ENCODE measurements around the gene TUBE1. TPM values are rescaled to one million over a fixed set of nuclear protein-coding genes. Genes with fewer than 3 reads are reported as not detected.

The TUBE1 gene
- total RNA-seq, 1 experiment from 2014 or later: 11.6 TPM

GRCh38 chr6:112130878-112131277 lies 43.6 kb upstream of the TUBE1 start:
- Histone ChIP-seq H3K9ac (ENCODE audit: extremely low read depth, insufficient read length, low read length) (no peak overlapping the region), H4K20me1 (ENCODE audit: control insufficient read depth, insufficient read depth, insufficient read length) (no peaks in the 10 kb centered on the region), H4K8ac (replicated peaks; ENCODE audit: insufficient read length, low read depth, low read length) (no peak overlapping the region), H3K4ac (ENCODE audit: low read depth, low read length) (no peak overlapping the region), H4K91ac (ENCODE audit: insufficient read length, low read depth, low read length) (no peak overlapping the region), H3K23ac (ENCODE audit: insufficient read length, low read depth, low read length) (no peak overlapping the region), H3K23me2 (ENCODE audit: insufficient read length, low read depth, low read length, poor library complexity, severe bottlenecking) (no peaks in the 10 kb centered on the region), H2BK15ac (ENCODE audit: low read depth, low read length) (no peak overlapping the region), H3K79me1 (ENCODE audit: insufficient read depth, low read depth, low read length, poor library complexity, severe bottlenecking) (no peaks in the 10 kb centered on the region), H2AFZ (ENCODE audit: low read length) (no peak overlapping the region), H2AK5ac (ENCODE audit: insufficient read length, low read length) (no peak overlapping the region), H3K18ac (ENCODE audit: insufficient read length, low read depth, low read length) (no peak overlapping the region), H3K27ac (ENCODE audit: insufficient read length, low read depth, low read length) (no peak overlapping the region), H3K4me1 (ENCODE audit: insufficient read depth, low read length) (no peaks in the 10 kb centered on the region), H3K27me3 (ENCODE audit: insufficient read depth, low read length) (no peaks in the 10 kb centered on the region), H3T11ph (ENCODE audit: low read length) (no peak overlapping the region), H2BK120ac (ENCODE audit: low read depth, low read length, poor library complexity, severe bottlenecking) (no peak overlapping the region), H2BK12ac (ENCODE audit: insufficient read length, low read depth, low read length) (no peak overlapping the region), H2BK5ac (ENCODE audit: insufficient read length, low read length) (no peak overlapping the region), H3K14ac (ENCODE audit: insufficient read depth, low read length) (no peak overlapping the region), H3K79me2 (ENCODE audit: insufficient read depth, low read length) (no peaks in the 10 kb centered on the region), H3K9me3 (ENCODE audit: control insufficient read depth, low read depth, low read length) (no peaks in the 10 kb centered on the region), H4K5ac (ENCODE audit: insufficient read length, low read depth, low read length) (no peak overlapping the region), H3K56ac (ENCODE audit: insufficient read length, low read depth, low read length) (no peak overlapping the region), H2BK20ac (ENCODE audit: low read depth, low read length, poor library complexity, severe bottlenecking) (no peak overlapping the region), H3K4me2 (ENCODE audit: insufficient read depth, insufficient read length, low read length) (no peak overlapping the region)
- Mint-ChIP-seq H3K27ac (no peak overlapping the region), H3K4me3 (no peak overlapping the region), H3K27me3 (ENCODE audit: low read depth) (no peaks in the 10 kb centered on the region; the same call in 1 of the 2 replicates), H3K4me1 (no peaks in the 10 kb centered on the region), H3K36me3 (ENCODE audit: insufficient read depth in 1 of 3, low read depth in 3 of 3) (no peaks in the 10 kb centered on the region), H3K9me3 (no peaks in the 10 kb centered on the region)
- TF ChIP-seq, protein P1, sequence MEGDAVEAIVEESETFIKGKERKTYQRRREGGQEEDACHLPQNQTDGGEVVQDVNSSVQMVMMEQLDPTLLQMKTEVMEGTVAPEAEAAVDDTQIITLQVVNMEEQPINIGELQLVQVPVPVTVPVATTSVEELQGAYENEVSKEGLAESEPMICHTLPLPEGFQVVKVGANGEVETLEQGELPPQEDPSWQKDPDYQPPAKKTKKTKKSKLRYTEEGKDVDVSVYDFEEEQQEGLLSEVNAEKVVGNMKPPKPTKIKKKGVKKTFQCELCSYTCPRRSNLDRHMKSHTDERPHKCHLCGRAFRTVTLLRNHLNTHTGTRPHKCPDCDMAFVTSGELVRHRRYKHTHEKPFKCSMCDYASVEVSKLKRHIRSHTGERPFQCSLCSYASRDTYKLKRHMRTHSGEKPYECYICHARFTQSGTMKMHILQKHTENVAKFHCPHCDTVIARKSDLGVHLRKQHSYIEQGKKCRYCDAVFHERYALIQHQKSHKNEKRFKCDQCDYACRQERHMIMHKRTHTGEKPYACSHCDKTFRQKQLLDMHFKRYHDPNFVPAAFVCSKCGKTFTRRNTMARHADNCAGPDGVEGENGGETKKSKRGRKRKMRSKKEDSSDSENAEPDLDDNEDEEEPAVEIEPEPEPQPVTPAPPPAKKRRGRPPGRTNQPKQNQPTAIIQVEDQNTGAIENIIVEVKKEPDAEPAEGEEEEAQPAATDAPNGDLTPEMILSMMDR (conservative IDR thresholded peaks at IDR 0.05): no peak
- no CpG with 5 or more reads among the region's 3 CpGs for WGBS (ENCODE audit: extremely low coverage, insufficient read length, low lambda C conversion rate)
- no peak for DNase-seq

Measured in H9 (cell line).